Ascending aorta (tissue), 2 donors: ENCODE measurements around the gene KLF15. TPM values are rescaled to one million over a fixed set of nuclear protein-coding genes. Genes with fewer than 3 reads are reported as not detected.
A peak's percentile ranks its signal among the peaks of the same experiment; 100 is the strongest.

Source experiments
- DNase-seq, 2 donors: peaks; one replicate each; pipeline ENCODE4 v3.0.0-alpha.2; 2019; ENCODE audit warnings: low spot score in 2 of 2
- H3K27ac ChIP-seq, 2 donors: fragments of 200-600 bp; sonication (generic); one replicate each; pipeline ENCODE4 v1.5.1; 2016 to 2017; ENCODE audit warnings: mild to moderate bottlenecking in 1 of 2
- H3K27me3 ChIP-seq: fragments of 200-600 bp; sonication (generic); one replicate; pipeline ENCODE4 v1.5.1; 2017
- H3K36me3 ChIP-seq, 2 donors: fragments of 200-600 bp; sonication (generic); one replicate each; pipeline ENCODE4 v1.5.1; 2016
- H3K4me1 ChIP-seq, 2 donors: fragments of 200-600 bp; sonication (generic); one replicate each; pipeline ENCODE4 v1.5.1; 2016 to 2017; ENCODE audit warnings: mild to moderate bottlenecking in 1 of 2
- H3K4me3 ChIP-seq, 2 donors: fragments of 200-600 bp; sonication (generic); one replicate each; pipeline ENCODE4 v1.5.1; 2016 to 2017; ENCODE audit warnings: mild to moderate bottlenecking in 1 of 2
- H3K9me3 ChIP-seq, 2 donors: fragments of 200-600 bp; sonication (generic); one replicate each; pipeline ENCODE4 v1.5.1; 2016
- CTCF ChIP-seq, 3 experiments: fragments of 200-600 bp in 2 of 3; fragments of 450-650 bp in 1 of 3; sonication (generic) in 2 of 3; IDR thresholded peaks; one replicate each; pipeline ENCODE4 v1.5.1; 2016 to 2019; ENCODE audit warnings: antibody characterized with exemption in 3 of 3, mild to moderate bottlenecking in 1 of 3, moderate library complexity in 1 of 3
- intact Hi-C: fragments of 100-400 bp; cut with DNase I; formaldehyde crosslinking; loops from one replicate; pipeline ENCODE4 v1.15.1; 2023
- total RNA-seq: library from RNA; depleted of rRNA; stranded (reverse); fragments of >200 nt; gene quantifications from one replicate; pipeline ENCODE4 v1.1.0, GENCODE V29; 2016

KLF15 gene
- total RNA-seq, 1 donor from 2014 or later, result 74.0 TPM

DNA sequence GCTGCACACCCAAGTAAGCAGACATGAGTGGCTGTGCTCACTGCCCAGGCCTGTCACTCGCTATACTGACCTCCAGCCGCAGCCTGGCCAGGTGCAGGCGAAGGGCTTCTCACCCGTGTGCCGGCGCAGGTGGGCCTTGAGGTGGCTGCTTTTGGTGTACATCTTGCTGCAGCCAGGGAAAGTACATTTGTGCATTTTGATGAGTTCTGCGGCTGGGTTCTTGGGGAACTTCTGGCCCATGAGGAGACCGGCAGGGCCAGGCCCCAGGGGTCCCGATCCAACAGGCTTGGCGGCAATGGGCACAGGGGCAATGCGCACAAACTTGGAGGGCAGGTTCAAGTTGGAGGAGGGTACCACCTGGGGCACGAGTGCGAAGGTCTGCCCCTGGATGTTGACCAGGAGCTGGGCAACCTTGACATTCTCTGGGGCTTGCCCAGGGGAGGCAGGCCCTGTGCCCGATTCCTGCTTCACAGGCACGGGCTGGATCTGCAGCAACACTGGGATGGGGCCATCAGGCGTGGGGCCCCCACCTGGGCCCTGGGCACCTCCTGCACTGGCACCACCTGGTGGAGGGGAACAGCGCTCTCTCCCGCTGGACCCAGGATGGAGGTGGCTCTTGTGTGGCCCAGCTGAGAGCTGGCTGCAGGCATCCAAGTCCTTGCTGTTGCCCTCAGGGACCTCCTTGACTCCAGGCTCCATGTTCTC lies 5.3 kb downstream of the KLF15 start:
- H3K4me1 ChIP-seq, result peaks cover 15 to 60% of the 10 kb centered on the region in 2 donors
- peaks cover 53 to 76% of the 10 kb centered on the region in 2 donors for H3K36me3 ChIP-seq
- no peaks in the 10 kb centered on the region for H3K9me3 ChIP-seq
- intact Hi-C loops, result loop anchor here (10.0 kb wide), 1 partner anchor 427 kb away; no protein-coding TSS in a partner anchor
- peak overlapping the region in 1 of 2 donors; percentile 4 for H3K4me3 ChIP-seq
- no peaks in the 10 kb centered on the region for H3K27me3 ChIP-seq
- DNase-seq, result peak in 1 of 2 donors; percentile 52
- no peak overlapping the region for H3K27ac ChIP-seq
- TF ChIP-seq CTCF (IDR thresholded peaks at IDR 0.05), result no peak

DNA sequence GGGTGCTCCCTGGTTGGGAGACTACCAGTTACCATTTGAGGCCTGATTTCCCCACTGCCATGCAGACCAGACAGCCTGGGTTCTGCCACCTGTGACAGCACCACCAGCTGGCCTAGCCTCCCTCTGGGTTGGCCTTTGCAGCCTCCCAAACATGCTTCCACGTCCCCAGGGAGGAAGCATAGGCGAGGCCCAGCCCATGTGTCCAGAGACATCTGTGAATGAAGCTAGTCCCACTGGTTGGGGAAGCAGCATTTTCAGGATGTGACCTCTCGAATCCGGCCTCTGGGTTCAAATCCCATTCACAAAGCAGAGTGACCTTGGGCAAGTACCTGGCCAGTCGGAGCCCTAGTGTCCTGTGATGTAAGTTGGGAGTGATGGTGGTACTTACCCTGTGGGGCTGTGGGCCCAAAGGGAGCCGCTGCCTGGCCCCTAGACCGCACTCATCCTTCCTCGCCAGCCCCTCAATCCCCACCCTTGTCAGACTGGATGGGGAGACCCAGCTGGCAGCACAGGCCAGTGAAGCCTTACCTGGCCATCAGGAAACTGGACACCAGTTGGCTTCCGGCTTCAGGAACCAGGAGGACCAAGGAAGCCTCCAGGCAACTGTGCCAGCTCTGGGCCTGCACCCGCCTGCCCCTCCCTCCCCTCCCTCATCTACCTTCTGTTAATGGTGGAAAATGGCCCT lies 6.0 kb downstream of the KLF15 start:
- intact Hi-C loops, result loop anchor here (10.0 kb wide), 1 partner anchor 426 kb away; no protein-coding TSS in a partner anchor
- TF ChIP-seq CTCF (IDR thresholded peaks at IDR 0.05), result no peak
- H3K9me3 ChIP-seq, result no peaks in the 10 kb centered on the region
- peak overlapping the region in 1 of 2 donors; percentile 4 for H3K4me3 ChIP-seq
- peak in 1 of 2 donors; percentile 58 for DNase-seq
- peaks cover 60 to 83% of the 10 kb centered on the region in 2 donors for H3K36me3 ChIP-seq
- peaks cover 15 to 65% of the 10 kb centered on the region in 2 donors for H3K4me1 ChIP-seq
- no peaks in the 10 kb centered on the region for H3K27me3 ChIP-seq
- H3K27ac ChIP-seq, result no peak overlapping the region

DNA sequence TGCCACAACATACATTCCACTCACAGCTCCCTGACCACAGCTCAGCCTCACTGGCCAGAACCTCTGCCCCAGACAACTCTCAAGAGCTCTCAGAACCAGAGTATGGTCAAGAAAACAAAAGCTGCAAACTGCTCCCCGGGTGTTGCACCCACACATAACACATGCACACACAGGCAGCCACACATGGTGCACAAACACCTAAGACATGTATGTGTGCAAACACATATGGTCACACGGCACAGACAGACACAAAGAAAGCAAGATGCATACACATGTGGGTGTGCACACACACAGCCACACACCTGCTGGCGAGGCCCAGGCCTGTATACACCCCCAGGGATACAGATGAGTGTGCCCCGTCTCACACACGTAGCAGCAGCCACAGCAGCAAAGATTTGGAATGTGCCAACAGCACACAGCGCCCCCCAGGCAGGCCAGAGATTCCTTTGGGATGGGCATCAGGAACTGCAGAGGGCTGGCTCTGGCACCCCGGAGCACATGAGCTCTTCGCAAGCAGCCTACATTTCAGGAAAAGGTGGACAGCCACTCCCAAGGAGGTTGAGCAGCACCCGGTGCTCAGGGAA lies 6.6 kb downstream of the KLF15 start:
- Histone ChIP-seq H3K9me3 (no peaks in the 10 kb centered on the region), H3K36me3 (peaks cover 66 to 89% of the 10 kb centered on the region in 2 donors), H3K27ac (no peak overlapping the region), H3K4me3 (peak overlapping the region in 1 of 2 donors; percentile 4), H3K27me3 (no peaks in the 10 kb centered on the region), H3K4me1 (peaks cover 14 to 69% of the 10 kb centered on the region in 2 donors)
- intact Hi-C loops, result loop anchor here (10.0 kb wide), 1 partner anchor 426 kb away; no protein-coding TSS in a partner anchor
- no peak for TF ChIP-seq CTCF (IDR thresholded peaks at IDR 0.05)
- DNase-seq, result peak in 1 of 2 donors; percentile 59

GRCh38 chr3:126349611-126350501 lies 7.4 kb downstream of the KLF15 start:
- Histone ChIP-seq H3K36me3 (peaks cover 71 to 93% of the 10 kb centered on the region in 2 donors), H3K4me3 (no peak overlapping the region), H3K27ac (peak overlapping the region in 1 of 2 donors; percentile 56), H3K4me1 (peaks cover 9 to 63% of the 10 kb centered on the region in 2 donors), H3K9me3 (no peaks in the 10 kb centered on the region), H3K27me3 (no peaks in the 10 kb centered on the region)
- DNase-seq, result peak in 1 of 2 donors; percentile 37
- intact Hi-C loops, result loop anchor here (10.0 kb wide), 1 partner anchor 425 kb away; no protein-coding TSS in a partner anchor
- TF ChIP-seq CTCF (IDR thresholded peaks at IDR 0.05), result no peak

- no peak overlapping the region for H3K4me3 ChIP-seq
- H3K9me3 ChIP-seq, result no peaks in the 10 kb centered on the region
- DNase-seq, result peak in 1 of 2 donors; percentile 54
- intact Hi-C loops, result no loop called here
- H3K36me3 ChIP-seq, result peaks cover 75 to 94% of the 10 kb centered on the region in 2 donors
- TF ChIP-seq CTCF (IDR thresholded peaks at IDR 0.05), result no peak
- no peaks in the 10 kb centered on the region for H3K27me3 ChIP-seq
- peak overlapping the region; percentile 17 to 56 for H3K27ac ChIP-seq
- peaks cover 6 to 59% of the 10 kb centered on the region in 2 donors for H3K4me1 ChIP-seq
Measured at GRCh38 chr3:126349071-126349470, 8.1 kb downstream of the KLF15 start.
